ENCODE results near the gene COL13A1. TPM values are rescaled to one million over a fixed set of nuclear protein-coding genes. Genes with fewer than 3 reads are reported as not detected.

Gene COL13A1
- total and polyA plus RNA-seq, 11 donors, result 1.0 to 4.0 (median 1.7) TPM

GRCh38 chr10:69897999-69898398 is 96.3 kb downstream of the COL13A1 start:
- no peak overlapping the region for H3K4me3 ChIP-seq
- no peaks in the 10 kb centered on the region for H3K9me3 ChIP-seq
- no peaks in the 10 kb centered on the region for H3K36me3 ChIP-seq
- H3K4me1 ChIP-seq, result peaks cover 0 to 14% (median 3%) of the 10 kb centered on the region in 12 donors
- no peak for ATAC-seq
- intact Hi-C loops (cut with DNase I), result no loop called here
- no peaks in the 10 kb centered on the region for H3K27me3 ChIP-seq
- 89 to 94% (median 91%) methylated on average over 3 to 10 of the region's 10 CpGs for WGBS, 4 donors
- DNase-seq, result no peak
- no peak overlapping the region for H3K27ac ChIP-seq
- TF ChIP-seq, protein P1, sequence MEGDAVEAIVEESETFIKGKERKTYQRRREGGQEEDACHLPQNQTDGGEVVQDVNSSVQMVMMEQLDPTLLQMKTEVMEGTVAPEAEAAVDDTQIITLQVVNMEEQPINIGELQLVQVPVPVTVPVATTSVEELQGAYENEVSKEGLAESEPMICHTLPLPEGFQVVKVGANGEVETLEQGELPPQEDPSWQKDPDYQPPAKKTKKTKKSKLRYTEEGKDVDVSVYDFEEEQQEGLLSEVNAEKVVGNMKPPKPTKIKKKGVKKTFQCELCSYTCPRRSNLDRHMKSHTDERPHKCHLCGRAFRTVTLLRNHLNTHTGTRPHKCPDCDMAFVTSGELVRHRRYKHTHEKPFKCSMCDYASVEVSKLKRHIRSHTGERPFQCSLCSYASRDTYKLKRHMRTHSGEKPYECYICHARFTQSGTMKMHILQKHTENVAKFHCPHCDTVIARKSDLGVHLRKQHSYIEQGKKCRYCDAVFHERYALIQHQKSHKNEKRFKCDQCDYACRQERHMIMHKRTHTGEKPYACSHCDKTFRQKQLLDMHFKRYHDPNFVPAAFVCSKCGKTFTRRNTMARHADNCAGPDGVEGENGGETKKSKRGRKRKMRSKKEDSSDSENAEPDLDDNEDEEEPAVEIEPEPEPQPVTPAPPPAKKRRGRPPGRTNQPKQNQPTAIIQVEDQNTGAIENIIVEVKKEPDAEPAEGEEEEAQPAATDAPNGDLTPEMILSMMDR (IDR thresholded peaks at IDR 0.05), result no peak
- TF ChIP-seq POLR2A (IDR thresholded peaks at IDR 0.05), result no peak

DNA sequence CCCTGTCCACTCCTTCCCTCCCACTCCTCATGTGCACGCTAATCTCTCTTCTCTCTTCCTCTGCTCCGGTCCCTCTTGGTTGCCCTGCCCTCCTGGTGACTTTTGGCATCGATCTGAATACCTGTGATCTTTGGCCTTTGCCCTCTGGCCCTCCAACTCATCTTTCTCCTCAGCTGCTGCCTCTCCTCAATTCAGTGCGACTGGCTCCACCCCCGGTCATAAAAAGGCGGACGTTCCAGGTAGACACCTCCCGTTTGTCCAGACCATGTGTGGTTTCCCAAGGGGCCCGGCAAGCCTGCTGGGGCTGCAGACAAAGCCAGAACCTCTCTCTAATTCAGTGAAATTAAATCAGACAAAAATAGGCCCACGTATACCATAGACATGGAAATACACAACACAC is 96.8 kb downstream of the COL13A1 start:
- intact Hi-C loops (cut with DNase I), result no loop called here
- no peak overlapping the region for H3K27ac ChIP-seq
- peaks cover 0 to 14% (median 5%) of the 10 kb centered on the region in 12 donors for H3K4me1 ChIP-seq
- no peaks in the 10 kb centered on the region for H3K36me3 ChIP-seq
- no peak for DNase-seq
- no peak overlapping the region for H3K4me3 ChIP-seq
- no peaks in the 10 kb centered on the region for H3K9me3 ChIP-seq
- H3K27me3 ChIP-seq, result no peaks in the 10 kb centered on the region
- no peak for ATAC-seq
- TF ChIP-seq POLR2A (IDR thresholded peaks at IDR 0.05), result no peak
- TF ChIP-seq, protein P1 (IDR thresholded peaks at IDR 0.05), result no peak
- WGBS, 4 donors, result 80 to 82% (median 82%) methylated on average over 10 of the region's 10 CpGs

GRCh38 chr10:69898941-69899340 is 97.2 kb downstream of the COL13A1 start:
- intact Hi-C loops (cut with DNase I), result no loop called here
- H3K27me3 ChIP-seq, result no peaks in the 10 kb centered on the region
- ATAC-seq, result no peak
- TF ChIP-seq, protein P1 (IDR thresholded peaks at IDR 0.05), result no peak
- TF ChIP-seq POLR2A (IDR thresholded peaks at IDR 0.05), result no peak
- H3K9me3 ChIP-seq, result no peaks in the 10 kb centered on the region
- H3K27ac ChIP-seq, result no peak overlapping the region
- peaks cover 0 to 14% (median 5%) of the 10 kb centered on the region in 12 donors for H3K4me1 ChIP-seq
- WGBS, 4 donors, result 89 to 95% (median 94%) methylated on average over 2 of the region's 2 CpGs
- no peaks in the 10 kb centered on the region for H3K36me3 ChIP-seq
- no peak for DNase-seq
- no peak overlapping the region for H3K4me3 ChIP-seq

DNA sequence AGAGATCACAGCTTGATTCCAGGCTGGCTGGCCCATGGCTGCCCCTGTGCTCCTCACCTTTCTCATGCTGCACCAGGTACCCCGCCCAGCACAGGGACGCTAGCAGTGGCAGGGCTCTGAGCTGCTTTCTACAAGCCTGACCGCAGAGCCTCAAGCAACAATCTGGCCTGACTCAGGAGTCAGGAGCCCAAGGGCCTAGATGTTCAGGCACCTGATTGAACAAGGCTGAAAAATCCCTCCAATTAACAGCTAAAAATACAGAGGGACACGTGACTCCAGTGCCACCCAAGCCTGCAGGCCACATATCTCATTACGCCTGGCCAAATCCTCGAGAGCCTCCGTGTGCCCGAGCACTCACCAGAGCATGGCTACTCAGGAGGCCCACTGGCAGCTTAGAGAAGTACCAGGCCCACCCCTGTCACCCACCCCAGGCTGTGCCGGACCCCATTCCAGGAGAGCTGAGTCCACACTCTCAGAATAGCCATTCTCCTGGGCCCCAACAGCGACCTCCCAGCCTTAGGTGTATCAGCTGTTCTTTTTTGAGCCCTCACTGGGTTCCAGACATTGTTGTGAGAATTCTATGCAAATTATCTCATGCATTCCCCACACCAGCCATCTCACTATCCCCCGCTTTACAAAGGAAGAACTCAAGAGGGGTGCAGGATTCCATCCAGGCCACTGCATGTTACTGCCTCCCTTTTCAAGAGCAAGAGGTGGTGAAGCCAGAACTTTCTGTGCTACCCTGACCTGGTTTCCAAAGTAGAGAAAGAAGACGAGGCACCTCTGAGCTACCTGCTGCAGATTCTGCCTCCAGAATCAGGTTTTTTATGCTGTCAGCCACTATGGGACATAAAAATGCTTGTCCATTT is 98.3 kb downstream of the COL13A1 start:
- peak; percentile 15 to 46 (median 32) for ATAC-seq

More for the DNA sequence above, 98.3 kb downstream of the COL13A1 start:
- Histone ChIP-seq H3K27ac (no peak overlapping the region), H3K4me1 (peaks cover 0 to 14% (median 5%) of the 10 kb centered on the region in 12 donors), H3K4me3 (no peak overlapping the region), H3K36me3 (no peaks in the 10 kb centered on the region), H3K9me3 (no peaks in the 10 kb centered on the region), H3K27me3 (no peaks in the 10 kb centered on the region)
- intact Hi-C loops (cut with DNase I), result no loop called here
- no peak for DNase-seq
- no peak for TF ChIP-seq POLR2A (IDR thresholded peaks at IDR 0.05)
- TF ChIP-seq, protein P1 (IDR thresholded peaks at IDR 0.05), result no peak
- 71 to 80% (median 74%) methylated on average over 10 to 12 of the region's 12 CpGs for WGBS, 4 donors
